ENCODE measurements around the gene C2orf42. TPM values are rescaled to one million over a fixed set of nuclear protein-coding genes. Genes with fewer than 3 reads are reported as not detected.
"Not testable (repeated sequence)": the region's sequence is repeated elsewhere in the genome, so short reads cannot be mapped to it uniquely, and the experiment has no call there.

Gene C2orf42
- total RNA-seq, 2 donors from 2014 or later: 24.0 to 37.3 TPM

DNA sequence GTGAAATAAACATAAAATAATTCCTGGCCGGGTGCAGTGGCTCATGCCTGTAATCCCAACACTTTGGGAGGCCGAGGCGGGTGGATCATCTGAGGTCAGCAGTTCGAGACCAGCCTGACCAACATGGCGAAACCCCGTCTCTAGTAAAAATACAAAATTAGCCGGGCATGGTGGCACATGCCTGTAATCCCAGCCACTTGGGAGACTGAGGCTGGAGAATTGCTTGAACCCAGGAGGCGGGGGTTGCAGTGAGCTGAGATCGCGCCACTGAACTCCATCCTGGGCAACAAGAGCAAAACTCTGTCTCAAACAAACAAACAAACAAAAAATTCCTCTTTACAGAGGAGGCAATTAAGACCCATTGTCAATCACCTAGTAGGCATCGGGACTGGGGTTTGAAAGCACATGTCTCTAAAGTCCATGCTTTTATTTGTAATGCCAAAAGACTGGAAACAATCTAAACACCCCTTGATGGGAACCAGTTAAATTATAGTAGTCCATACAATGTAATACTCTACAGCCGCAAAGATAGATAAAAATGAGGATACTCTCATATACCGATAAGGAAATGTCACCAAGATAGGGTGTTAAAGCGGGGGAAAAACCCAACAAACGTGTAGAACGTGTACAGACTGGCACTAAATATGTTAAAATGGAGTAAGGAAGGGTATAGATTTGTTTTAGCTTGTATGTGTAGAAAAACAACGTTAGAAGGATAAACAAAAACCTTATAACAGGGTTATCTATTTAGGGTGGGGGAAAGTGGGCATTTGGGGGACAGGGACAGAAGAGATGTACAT is 59.3 kb downstream of the C2orf42 start:
- H3K27me3 Mint-ChIP-seq; ATAC-seq (replicated peaks); H3K9me3 Mint-ChIP-seq: not testable (repeated sequence)
- Mint-ChIP-seq H3K27ac (peak overlapping the region; percentile 99), H3K36me3 (ENCODE audit: low read depth) (peaks cover 51% of the 10 kb centered on the region), H3K4me1 (peaks cover 47% of the 10 kb centered on the region), H3K4me3 (peak overlapping the region; percentile 93)

DNA sequence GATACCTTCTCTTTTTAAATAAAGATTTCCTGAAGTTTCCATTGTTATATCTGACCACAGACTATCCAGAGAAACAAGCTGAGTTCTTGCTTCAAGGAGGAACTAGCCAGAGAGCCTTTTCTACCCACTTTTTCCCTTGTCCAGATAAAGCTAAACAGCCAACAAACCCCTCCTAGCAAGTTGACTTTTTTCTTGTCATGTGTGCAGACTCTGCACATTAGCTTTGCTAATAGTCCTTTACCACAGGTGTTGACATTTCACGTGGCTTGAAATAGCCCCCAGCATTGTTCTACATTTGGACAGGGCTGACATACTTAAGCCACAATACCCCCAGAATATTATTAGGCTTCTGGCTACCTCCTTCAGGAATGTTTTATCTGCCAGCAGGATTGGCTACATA is 62.8 kb downstream of the C2orf42 start:
- H3K4me1 Mint-ChIP-seq: peaks cover 42% of the 10 kb centered on the region
- no peak overlapping the region for H3K27ac Mint-ChIP-seq
- no peaks in the 10 kb centered on the region for H3K9me3 Mint-ChIP-seq
- ATAC-seq (replicated peaks): no peak
- H3K4me3 Mint-ChIP-seq: peak overlapping the region; percentile 97
- no peaks in the 10 kb centered on the region for H3K27me3 Mint-ChIP-seq
- peaks cover 47% of the 10 kb centered on the region for H3K36me3 Mint-ChIP-seq (ENCODE audit: low read depth)

DNA sequence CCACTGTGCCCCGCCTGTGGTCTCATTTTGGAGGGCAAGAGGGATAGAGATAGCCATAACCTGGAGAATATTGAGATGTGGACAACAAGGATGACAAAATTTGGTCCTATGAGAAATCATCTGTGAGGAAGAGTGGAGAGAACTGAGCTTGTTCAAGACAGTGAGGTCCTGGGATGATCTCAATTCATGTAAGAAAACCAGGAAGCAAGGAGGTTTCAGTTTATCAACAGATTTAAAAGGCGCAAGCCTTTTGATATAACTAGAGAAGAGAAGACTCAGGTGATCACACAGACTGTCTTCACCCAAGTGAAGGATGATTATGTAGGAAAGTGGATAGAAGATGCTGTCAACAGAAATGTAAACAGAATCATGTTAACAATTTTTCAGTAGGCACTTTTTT is 64.4 kb downstream of the C2orf42 start:
- peaks cover 37% of the 10 kb centered on the region for H3K4me1 Mint-ChIP-seq
- H3K27ac Mint-ChIP-seq: peak overlapping the region; percentile 99
- no peaks in the 10 kb centered on the region for H3K9me3 Mint-ChIP-seq
- peak overlapping the region; percentile 97 for H3K4me3 Mint-ChIP-seq
- no peak for ATAC-seq (replicated peaks)
- H3K36me3 Mint-ChIP-seq (ENCODE audit: low read depth): peaks cover 33% of the 10 kb centered on the region
- H3K27me3 Mint-ChIP-seq: no peaks in the 10 kb centered on the region

DNA sequence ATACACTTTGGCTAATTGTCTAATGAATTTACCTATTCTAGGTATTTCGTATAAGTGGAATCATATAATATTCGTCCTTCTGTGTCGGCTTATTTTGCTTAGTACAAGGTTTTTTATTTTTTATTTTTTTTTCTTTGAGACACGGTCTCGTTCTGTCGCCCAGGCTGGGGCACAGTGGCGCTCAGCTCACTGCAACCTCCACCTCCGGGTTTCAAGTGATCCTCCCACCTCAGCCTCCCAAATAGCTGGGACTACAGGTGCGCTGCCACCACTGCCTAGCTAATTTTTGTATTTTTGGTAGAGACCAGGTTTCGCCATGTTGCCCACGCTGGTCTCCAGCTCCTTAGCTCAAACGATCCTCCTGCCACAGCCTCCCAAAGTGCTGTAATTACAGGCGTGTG is 65.3 kb downstream of the C2orf42 start:
- Mint-ChIP-seq H3K4me3 (peak overlapping the region; percentile 97), H3K4me1 (peaks cover 37% of the 10 kb centered on the region), H3K36me3 (ENCODE audit: low read depth) (peaks cover 33% of the 10 kb centered on the region), H3K27me3 (no peaks in the 10 kb centered on the region), H3K27ac (peak overlapping the region; percentile 99), H3K9me3 (no peaks in the 10 kb centered on the region)
- no peak for ATAC-seq (replicated peaks)

DNA sequence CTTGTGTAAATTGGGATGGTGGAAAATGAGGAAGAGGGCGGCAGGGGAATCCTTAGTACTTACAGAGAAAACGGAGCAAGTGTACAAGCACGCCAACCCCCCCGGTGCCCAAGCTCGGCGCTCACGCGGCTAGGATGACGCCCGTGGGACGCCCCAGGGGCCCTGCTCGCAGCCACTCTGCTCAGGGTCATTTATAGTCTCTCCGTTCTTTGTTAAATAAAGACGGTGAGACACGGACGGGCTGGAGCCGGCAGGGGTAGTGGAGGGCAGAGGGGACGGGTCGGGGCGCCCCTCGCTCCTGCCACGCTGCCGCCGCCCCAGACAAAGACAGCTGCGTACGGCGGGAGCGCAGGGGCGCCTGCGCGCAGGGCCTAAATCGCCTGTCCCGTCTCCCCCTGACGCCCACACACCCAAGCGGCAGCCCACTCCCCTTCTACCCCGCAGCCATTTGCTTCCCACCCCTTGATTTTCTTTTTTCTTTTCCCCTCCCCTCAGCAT is 65.8 kb downstream of the C2orf42 start:
- H3K27ac Mint-ChIP-seq: peak overlapping the region; percentile 99
- peak; percentile 60 for ATAC-seq (replicated peaks)
- peaks cover 35% of the 10 kb centered on the region for H3K4me1 Mint-ChIP-seq
- peaks cover 30% of the 10 kb centered on the region for H3K36me3 Mint-ChIP-seq (ENCODE audit: low read depth)
- H3K4me3 Mint-ChIP-seq: peak overlapping the region; percentile 97
- H3K27me3 Mint-ChIP-seq: no peaks in the 10 kb centered on the region
- H3K9me3 Mint-ChIP-seq: no peaks in the 10 kb centered on the region

DNA sequence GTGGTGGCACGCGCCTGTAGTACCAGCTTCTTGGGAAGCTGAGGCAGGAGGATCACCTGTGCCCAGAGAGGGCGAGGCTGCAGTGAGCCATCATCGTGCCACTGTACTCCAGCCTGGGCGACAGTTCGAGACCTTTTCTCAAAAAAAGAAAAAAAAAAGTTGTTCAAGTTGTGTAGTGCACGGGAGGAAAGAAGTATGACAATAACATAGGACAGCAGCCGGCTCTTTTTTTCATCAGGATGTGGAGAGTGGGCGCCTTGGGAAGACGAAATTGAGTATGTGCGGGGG is 67.0 kb downstream of the C2orf42 start:
- peaks cover 36% of the 10 kb centered on the region for H3K4me1 Mint-ChIP-seq
- peaks cover 24% of the 10 kb centered on the region for H3K36me3 Mint-ChIP-seq (ENCODE audit: low read depth)
- no peaks in the 10 kb centered on the region for H3K9me3 Mint-ChIP-seq
- peak overlapping the region; percentile 97 for H3K4me3 Mint-ChIP-seq
- peak overlapping the region; percentile 99 for H3K27ac Mint-ChIP-seq
- no peaks in the 10 kb centered on the region for H3K27me3 Mint-ChIP-seq
- no peak for ATAC-seq (replicated peaks)

DNA sequence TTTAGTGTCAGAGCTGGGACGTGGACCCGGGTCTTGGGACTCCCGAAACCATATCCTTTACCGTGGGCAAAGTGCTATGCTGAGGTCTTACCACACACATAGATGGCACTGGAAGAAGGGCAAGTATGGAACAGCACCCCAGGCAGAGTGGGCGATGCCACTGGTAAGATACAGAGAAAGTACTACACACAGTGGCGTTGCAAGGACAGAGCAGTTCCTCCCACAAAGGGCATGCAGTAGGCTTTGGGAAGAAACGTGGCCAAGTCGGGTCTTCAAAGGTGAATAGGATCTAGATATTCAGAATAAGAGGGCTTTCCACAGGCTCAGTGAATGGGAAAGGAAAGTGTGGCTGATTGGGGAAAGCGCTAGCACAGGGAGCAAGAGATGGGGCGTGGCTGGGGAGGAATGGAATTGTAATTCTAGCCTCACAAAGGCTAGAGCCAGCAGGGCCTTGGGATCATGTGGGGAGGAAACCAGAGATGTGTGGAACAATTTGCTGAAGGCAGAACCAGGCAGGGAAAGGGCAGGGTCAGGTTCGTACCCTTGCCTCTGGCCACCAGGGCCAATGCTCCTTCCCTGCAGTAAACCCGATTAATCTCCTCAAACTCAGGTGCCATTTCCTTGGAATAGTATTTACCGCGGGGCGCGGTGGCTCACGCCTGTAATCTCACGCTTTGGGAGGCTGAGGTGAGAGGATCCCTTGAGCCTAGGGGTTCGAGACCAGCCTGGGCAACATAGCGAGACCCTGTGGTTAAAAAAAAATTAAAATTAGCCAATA is 67.6 kb downstream of the C2orf42 start:
- Mint-ChIP-seq H3K4me3 (peak overlapping the region; percentile 97), H3K4me1 (peaks cover 36% of the 10 kb centered on the region), H3K27ac (peak overlapping the region; percentile 99), H3K36me3 (ENCODE audit: low read depth) (peaks cover 24% of the 10 kb centered on the region), H3K9me3 (no peaks in the 10 kb centered on the region), H3K27me3 (no peaks in the 10 kb centered on the region)
- ATAC-seq (replicated peaks): no peak

DNA sequence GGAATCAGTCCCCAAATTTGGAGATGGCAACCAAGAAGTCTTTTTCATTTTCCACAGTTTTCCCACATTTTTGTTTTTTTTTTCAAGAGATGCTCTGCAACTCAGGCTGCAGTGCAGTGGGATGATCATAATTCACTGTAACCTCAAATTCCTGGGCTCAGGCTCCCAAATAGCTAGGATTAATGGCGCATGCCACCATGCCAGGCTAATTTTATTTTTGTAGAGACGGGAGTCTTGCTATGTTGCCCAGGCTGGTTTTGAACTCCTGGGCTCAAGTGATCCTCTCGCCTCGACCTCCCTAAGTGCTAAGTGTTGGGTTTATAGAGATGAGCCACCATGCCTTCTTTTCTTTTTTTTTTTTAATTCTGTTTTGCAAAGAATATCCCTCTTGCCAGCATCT is 68.3 kb downstream of the C2orf42 start:
- Mint-ChIP-seq H3K4me1 (peaks cover 36% of the 10 kb centered on the region), H3K9me3 (no peaks in the 10 kb centered on the region), H3K27ac (peak overlapping the region; percentile 99), H3K4me3 (peak overlapping the region; percentile 97), H3K27me3 (no peaks in the 10 kb centered on the region), H3K36me3 (ENCODE audit: low read depth) (peaks cover 24% of the 10 kb centered on the region)
- no peak for ATAC-seq (replicated peaks)

DNA sequence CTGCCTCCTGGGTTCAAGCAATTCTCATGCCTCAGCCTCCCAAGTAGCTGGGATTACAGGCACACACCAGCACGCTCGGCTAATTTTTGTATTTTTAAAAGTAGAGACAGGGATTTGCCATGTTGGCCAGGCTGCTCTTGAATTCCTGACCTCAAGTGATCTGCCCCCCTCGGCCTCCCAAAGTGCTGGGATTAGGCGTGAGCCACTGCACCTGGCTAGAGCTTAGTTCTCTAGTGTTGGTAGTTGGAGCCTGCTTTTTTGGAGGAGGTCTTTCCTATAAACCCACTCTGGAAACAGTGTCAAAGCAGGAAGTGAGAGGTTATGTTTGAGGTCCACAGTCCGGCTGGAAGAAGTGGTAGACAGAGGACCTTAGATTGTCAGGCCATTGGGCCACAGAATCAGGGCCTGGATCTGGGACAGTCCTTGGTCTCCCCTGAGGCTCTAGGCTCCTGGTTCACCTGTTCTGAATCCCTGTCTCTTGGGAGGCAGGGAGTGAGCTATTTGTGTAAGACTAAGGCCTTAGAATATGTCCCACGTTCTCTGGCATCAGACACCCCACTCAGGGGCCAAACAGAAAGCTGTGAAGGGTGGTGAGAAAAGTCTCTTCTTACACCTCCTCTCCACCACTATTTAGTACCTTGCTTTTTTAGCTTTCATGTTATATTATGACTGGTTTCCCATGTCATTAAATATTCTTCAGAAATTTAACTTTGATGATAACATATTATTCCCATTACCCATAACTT is 69.0 kb downstream of the C2orf42 start:
- ATAC-seq (replicated peaks): no peak
- H3K4me3 Mint-ChIP-seq: peak overlapping the region; percentile 97
- peaks cover 33% of the 10 kb centered on the region for H3K4me1 Mint-ChIP-seq
- no peaks in the 10 kb centered on the region for H3K9me3 Mint-ChIP-seq
- H3K36me3 Mint-ChIP-seq (ENCODE audit: low read depth): peaks cover 24% of the 10 kb centered on the region
- peak overlapping the region; percentile 99 for H3K27ac Mint-ChIP-seq
- no peaks in the 10 kb centered on the region for H3K27me3 Mint-ChIP-seq

DNA sequence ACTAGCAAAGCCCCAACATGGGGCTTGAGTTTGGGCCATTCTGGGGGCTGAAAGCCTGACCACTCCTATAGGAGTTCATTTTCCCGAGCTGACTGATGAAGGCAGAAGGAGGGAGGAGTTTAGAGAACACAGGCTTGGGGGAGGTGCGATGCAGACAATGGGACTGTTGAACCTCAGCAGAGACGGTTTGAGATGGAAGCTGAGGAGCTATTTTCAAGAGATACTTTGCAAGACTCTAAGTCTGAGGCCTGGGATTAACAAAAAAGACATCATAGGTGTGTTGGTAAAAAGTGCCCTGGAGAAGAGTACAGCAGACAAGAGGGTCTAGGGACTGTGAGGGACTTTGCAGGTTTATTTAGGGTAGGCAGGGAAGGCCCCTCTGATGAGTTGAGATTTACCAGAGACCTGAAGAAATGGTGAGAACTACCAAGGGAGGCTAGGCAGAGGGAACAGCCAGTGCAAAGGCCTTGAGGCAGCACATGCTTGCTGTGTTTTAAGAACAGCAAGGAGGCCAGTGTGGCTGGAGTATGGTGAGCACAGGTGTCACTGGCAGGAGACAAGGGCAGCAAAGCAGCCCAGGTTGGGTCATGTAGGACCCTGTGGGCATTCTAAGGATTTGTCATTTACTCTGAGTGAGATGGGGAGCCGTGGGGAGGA is 71.9 kb downstream of the C2orf42 start:
- no peak overlapping the region for H3K4me3 Mint-ChIP-seq
- H3K27me3 Mint-ChIP-seq: no peaks in the 10 kb centered on the region
- H3K36me3 Mint-ChIP-seq (ENCODE audit: low read depth): peaks cover 4% of the 10 kb centered on the region
- no peaks in the 10 kb centered on the region for H3K9me3 Mint-ChIP-seq
- peaks cover 19% of the 10 kb centered on the region for H3K4me1 Mint-ChIP-seq
- no peak for ATAC-seq (replicated peaks)
- H3K27ac Mint-ChIP-seq: peak overlapping the region; percentile 18

DNA sequence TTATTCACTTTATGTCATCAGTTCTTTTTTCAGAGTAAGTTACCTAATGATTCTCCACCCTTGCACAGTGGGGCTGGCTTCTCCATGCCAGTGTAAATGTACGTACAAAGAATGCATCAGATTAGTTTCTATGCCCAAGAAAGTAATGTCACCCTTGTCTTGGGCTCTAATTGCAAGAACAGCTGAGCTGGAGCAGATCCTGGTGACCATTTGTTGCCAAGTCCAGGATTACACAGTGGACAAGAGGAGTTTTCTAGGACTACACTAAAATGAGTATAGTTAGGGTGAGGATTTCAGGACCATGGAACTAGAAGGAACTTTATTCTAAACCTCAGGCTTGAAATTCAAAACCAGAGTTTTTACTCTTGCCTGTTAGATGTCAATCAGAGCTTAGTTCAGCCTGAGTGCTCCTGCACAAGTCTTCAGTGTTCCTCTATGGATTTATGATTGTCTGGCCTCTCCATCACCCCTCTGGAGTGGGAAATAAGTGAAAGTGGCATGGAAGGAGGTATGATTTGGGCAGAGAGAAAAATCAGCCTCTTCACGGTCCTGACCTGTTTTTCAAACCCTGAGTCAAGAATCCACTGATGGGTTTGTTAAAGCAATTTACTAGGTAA is 73.8 kb downstream of the C2orf42 start:
- no peak overlapping the region for H3K4me3 Mint-ChIP-seq
- H3K36me3 Mint-ChIP-seq (ENCODE audit: low read depth): no peaks in the 10 kb centered on the region
- ATAC-seq (replicated peaks): no peak
- H3K27ac Mint-ChIP-seq: no peak overlapping the region
- no peaks in the 10 kb centered on the region for H3K9me3 Mint-ChIP-seq
- H3K4me1 Mint-ChIP-seq: peaks cover 12% of the 10 kb centered on the region
- no peaks in the 10 kb centered on the region for H3K27me3 Mint-ChIP-seq

DNA sequence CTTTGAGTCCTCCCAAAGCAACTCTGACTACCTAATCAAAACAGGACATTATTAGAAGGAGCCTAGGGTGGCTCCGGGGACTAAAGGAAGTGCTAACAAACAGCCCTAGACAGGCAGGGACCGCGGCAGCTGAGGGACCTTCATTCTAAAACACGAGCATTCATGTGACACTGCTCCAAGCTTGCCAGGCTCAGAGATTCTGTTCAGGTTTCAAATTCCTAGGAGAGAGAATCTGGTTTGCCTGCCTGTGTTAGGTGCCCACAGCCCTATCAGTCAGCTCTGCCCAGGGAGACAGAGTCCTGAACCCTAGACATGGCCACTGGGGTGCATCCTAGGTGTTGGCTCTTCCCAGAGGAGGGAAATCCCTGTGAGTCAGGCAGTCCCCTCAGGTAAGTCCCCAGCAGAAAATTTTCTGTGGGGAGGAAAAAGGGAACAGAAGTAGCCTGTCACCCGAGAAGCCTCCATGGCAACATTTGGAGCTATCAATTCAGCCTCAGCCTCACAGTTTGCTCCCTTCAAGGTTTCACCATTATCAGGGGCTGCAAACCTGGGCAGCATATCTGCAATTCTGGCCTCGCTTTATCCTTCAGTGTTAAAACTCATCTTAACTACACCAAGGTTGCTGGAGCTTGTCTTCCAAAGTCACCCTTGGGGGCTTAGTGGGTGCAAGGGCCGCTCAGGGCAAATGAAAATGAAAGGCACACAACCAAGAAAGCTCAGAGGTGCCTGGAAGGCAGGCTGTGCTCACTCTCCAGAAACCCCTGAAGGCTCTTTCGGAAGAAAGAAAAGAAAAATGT is 75.0 kb downstream of the C2orf42 start:
- peak; percentile 67 for ATAC-seq (replicated peaks)
- Mint-ChIP-seq H3K27me3 (no peaks in the 10 kb centered on the region), H3K27ac (no peak overlapping the region)

DNA sequence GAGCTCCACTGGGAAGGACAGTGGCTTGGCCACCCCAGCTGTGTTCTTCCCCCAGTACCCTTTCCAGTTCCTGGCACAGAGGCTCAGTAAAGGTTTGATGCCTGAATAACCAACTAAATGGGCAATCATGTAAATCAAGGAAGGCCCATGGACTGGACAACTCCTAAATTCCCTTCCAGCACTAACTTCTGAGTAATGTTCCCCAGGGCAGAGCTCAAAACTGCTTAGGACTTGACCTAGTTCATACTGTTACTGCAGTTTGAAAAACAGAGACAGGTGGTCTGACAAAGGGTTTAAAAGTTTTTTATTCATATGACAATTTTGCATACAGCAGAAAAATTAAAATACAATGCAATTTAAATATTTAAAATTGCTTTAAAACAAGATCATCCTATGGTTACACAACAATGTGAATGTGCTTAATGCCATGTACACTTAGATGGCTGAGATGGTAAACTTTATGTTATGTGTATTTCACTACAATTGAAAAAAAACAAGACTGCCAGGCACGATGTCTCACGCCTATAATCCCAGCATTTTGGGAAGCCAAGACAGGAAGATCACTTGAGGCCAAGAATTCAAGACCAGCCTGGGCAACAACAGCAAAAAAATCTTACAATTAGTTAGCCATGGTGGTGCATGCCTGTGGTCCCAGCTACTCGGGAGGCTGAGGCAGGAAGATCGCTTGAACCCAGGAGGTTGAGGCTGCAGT is 77.3 kb downstream of the C2orf42 start:
- Mint-ChIP-seq H3K36me3 (ENCODE audit: low read depth) (no peaks in the 10 kb centered on the region), H3K9me3 (no peaks in the 10 kb centered on the region), H3K27ac (no peak overlapping the region), H3K27me3 (no peaks in the 10 kb centered on the region), H3K4me3 (no peak overlapping the region), H3K4me1 (peaks cover 15% of the 10 kb centered on the region)
- no peak for ATAC-seq (replicated peaks)

More for the DNA sequence above, 75.0 kb downstream of the C2orf42 start:
- Mint-ChIP-seq H3K4me1 (peaks cover 17% of the 10 kb centered on the region), H3K36me3 (ENCODE audit: low read depth) (no peaks in the 10 kb centered on the region), H3K9me3 (no peaks in the 10 kb centered on the region), H3K4me3 (peak overlapping the region; percentile 23)

All from activated T-helper 17 cell treated with anti-CD3 and anti-CD28 coated beads, Interleukin-2, amount 50 U/mL, for 72 hours (primary cell).